WTC11 (cell line): Measurements from ENCODE around the gene ULK4.

Experiments
- CREB1 ChIP-seq: sonication (generic); formaldehyde crosslinking; IDR thresholded peaks from 2 replicates; pipeline ENCODE4 v1.8.0; 2023; ENCODE audit warnings: mild to moderate bottlenecking, missing genetic modification reagents
- CREM ChIP-seq: sonication (generic); formaldehyde crosslinking; IDR thresholded peaks from 2 replicates; pipeline ENCODE4 v1.8.1; 2022; ENCODE audit warnings: mild to moderate bottlenecking, missing genetic modification reagents, moderate library complexity
- ESRRA ChIP-seq: sonication (generic); formaldehyde crosslinking; IDR thresholded peaks from 2 replicates; pipeline ENCODE4 v1.8.1; 2022; ENCODE audit warnings: mild to moderate bottlenecking, missing genetic modification reagents, borderline replicate concordance
- KAT7 ChIP-seq: sonication (generic); formaldehyde crosslinking; IDR thresholded peaks from 2 replicates; pipeline ENCODE4 v1.8.1; 2023; ENCODE audit warnings: missing genetic modification reagents, mild to moderate bottlenecking, borderline replicate concordance
- MXD4 ChIP-seq: fragments of 250-450 bp; sonication (Bioruptor Pico); IDR thresholded peaks from 2 replicates; pipeline ENCODE4 v1.8.0; 2021; ENCODE audit warnings: mild to moderate bottlenecking, moderate library complexity, borderline replicate concordance
- TEAD4 ChIP-seq: sonication (generic); formaldehyde crosslinking; IDR thresholded peaks from 2 replicates; pipeline ENCODE4 v1.8.0; 2022; ENCODE audit warnings: mild to moderate bottlenecking, missing genetic modification reagents
- ZNF219 ChIP-seq: sonication (generic); formaldehyde crosslinking; IDR thresholded peaks from 2 replicates; pipeline ENCODE4 v1.8.0; 2023; ENCODE audit warnings: missing genetic modification reagents, mild to moderate bottlenecking, borderline replicate concordance
- TF ChIP-seq, protein P1 (sequence below): fragments of 200-600 bp; IDR thresholded peaks from 2 replicates; pipeline ENCODE4 v1.8.0; 2022; ENCODE audit warnings: antibody characterized with exemption
- TF ChIP-seq, protein P2 (sequence below): sonication (generic); formaldehyde crosslinking; IDR thresholded peaks from 2 replicates; pipeline ENCODE4 v1.8.1; 2022; ENCODE audit warnings: low read depth, missing genetic modification reagents, borderline replicate concordance

DNA sequence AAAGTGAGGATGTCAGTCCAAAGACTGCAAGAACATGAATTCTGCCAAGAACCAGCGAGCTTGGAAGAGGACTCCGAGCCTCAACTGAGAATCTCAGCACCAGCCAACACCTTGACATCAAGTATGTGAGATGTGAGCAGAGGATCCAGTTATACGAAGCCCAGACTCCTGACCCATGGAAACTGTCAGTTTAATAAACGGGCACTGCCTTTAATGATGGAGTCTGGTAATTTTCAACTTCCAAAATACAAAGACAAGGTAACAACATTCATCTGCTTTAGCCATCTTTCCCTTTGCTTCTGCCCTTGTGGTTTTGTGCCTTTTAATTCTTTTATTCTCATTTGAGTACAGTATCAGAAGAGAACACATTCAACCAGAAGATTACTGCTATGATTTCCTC, 211.9 kb downstream of the ULK4 start:
- TF ChIP-seq, protein P1, sequence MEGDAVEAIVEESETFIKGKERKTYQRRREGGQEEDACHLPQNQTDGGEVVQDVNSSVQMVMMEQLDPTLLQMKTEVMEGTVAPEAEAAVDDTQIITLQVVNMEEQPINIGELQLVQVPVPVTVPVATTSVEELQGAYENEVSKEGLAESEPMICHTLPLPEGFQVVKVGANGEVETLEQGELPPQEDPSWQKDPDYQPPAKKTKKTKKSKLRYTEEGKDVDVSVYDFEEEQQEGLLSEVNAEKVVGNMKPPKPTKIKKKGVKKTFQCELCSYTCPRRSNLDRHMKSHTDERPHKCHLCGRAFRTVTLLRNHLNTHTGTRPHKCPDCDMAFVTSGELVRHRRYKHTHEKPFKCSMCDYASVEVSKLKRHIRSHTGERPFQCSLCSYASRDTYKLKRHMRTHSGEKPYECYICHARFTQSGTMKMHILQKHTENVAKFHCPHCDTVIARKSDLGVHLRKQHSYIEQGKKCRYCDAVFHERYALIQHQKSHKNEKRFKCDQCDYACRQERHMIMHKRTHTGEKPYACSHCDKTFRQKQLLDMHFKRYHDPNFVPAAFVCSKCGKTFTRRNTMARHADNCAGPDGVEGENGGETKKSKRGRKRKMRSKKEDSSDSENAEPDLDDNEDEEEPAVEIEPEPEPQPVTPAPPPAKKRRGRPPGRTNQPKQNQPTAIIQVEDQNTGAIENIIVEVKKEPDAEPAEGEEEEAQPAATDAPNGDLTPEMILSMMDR = no peak
- TF ChIP-seq MXD4 (CRISPR knock-in tag) = no peak
- TF ChIP-seq CREB1 (CRISPR knock-in tag) = no peak
- TF ChIP-seq TEAD4 (CRISPR knock-in tag) = no peak
- no peak for TF ChIP-seq ESRRA (CRISPR knock-in tag)
- TF ChIP-seq, protein P2, sequence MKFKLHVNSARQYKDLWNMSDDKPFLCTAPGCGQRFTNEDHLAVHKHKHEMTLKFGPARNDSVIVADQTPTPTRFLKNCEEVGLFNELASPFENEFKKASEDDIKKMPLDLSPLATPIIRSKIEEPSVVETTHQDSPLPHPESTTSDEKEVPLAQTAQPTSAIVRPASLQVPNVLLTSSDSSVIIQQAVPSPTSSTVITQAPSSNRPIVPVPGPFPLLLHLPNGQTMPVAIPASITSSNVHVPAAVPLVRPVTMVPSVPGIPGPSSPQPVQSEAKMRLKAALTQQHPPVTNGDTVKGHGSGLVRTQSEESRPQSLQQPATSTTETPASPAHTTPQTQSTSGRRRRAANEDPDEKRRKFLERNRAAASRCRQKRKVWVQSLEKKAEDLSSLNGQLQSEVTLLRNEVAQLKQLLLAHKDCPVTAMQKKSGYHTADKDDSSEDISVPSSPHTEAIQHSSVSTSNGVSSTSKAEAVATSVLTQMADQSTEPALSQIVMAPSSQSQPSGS (CRISPR knock-in tag) = no peak
- no peak for TF ChIP-seq CREM (CRISPR knock-in tag)
- TF ChIP-seq ZNF219 (CRISPR knock-in tag) = no peak
- no peak for TF ChIP-seq KAT7 (CRISPR knock-in tag)
